Measurements from ENCODE around the gene MRPL48.

DNA sequence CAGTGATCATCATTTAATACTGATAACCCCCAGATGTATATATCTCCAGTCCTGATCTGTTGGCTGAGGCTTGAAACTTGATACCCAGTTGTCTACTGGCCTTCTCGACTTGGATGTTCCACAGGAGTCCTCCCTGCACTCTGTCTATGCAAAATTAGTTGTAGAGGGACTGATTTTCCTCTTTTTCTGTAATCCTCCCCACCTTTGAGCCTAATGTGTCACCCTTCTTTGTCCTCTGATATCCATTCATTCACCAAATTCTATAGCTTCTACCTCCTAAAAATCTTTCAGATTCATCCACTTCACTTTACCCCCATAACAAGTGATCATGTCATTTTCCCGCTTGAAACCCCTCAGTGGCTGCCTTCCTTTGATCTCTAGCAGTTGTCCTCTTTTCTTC, 72.5 kb downstream of the MRPL48 start:
- no peak for TF ChIP-seq ZBTB21 (CRISPR knock-in tag; IDR thresholded peaks at IDR 0.05; ENCODE audit: borderline replicate concordance)
- no peak for TF ChIP-seq CTCF (IDR thresholded peaks at IDR 0.05)
- TF ChIP-seq ATF1 (CRISPR knock-in tag; IDR thresholded peaks at IDR 0.05): no peak
- TF ChIP-seq MAX (CRISPR knock-in tag; IDR thresholded peaks at IDR 0.05): no peak
- TF ChIP-seq, protein P1, sequence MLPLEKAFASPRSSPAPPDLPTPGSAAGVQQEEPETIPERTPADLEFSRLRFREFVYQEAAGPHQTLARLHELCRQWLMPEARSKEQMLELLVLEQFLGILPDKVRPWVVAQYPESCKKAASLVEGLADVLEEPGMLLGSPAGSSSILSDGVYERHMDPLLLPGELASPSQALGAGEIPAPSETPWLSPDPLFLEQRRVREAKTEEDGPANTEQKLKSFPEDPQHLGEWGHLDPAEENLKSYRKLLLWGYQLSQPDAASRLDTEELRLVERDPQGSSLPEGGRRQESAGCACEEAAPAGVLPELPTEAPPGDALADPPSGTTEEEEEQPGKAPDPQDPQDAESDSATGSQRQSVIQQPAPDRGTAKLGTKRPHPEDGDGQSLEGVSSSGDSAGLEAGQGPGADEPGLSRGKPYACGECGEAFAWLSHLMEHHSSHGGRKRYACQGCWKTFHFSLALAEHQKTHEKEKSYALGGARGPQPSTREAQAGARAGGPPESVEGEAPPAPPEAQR (CRISPR knock-in tag; IDR thresholded peaks at IDR 0.05): no peak
- TF ChIP-seq FOXK1 (CRISPR knock-in tag; IDR thresholded peaks at IDR 0.05): no peak
- no peak for TF ChIP-seq SMAD4 (CRISPR knock-in tag; IDR thresholded peaks at IDR 0.05)
- TF ChIP-seq, protein P2, sequence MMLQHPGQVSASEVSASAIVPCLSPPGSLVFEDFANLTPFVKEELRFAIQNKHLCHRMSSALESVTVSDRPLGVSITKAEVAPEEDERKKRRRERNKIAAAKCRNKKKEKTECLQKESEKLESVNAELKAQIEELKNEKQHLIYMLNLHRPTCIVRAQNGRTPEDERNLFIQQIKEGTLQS (CRISPR knock-in tag; conservative IDR thresholded peaks at IDR 0.05): no peak
- TF ChIP-seq, protein P3, sequence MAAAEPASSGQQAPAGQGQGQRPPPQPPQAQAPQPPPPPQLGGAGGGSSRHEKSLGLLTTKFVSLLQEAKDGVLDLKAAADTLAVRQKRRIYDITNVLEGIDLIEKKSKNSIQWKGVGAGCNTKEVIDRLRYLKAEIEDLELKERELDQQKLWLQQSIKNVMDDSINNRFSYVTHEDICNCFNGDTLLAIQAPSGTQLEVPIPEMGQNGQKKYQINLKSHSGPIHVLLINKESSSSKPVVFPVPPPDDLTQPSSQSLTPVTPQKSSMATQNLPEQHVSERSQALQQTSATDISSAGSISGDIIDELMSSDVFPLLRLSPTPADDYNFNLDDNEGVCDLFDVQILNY (CRISPR knock-in tag; IDR thresholded peaks at IDR 0.05): no peak
- TF ChIP-seq CREB1 (CRISPR knock-in tag; IDR thresholded peaks at IDR 0.05): no peak
